SK-N-SH treated with all-trans-retinoic acid at 6 μM for 48 hours (cell line): Measurements from ENCODE around the gene IQSEC1.
A peak's percentile ranks its signal among the peaks of the same experiment; 100 is the strongest.

Source experiments
- ATAC-seq: fragments of 200-7000 bp; cut with Tn5 transposase; 3 replicates; pipeline ENCODE4 v1.9.1; 2020; ENCODE audit warnings: mild to moderate bottlenecking, moderate library complexity
- ARNTL ChIP-seq: fragments of 450-650 bp; formaldehyde crosslinking; IDR thresholded peaks from 2 replicates; pipeline ENCODE4 v1.5.0; 2020; ENCODE audit warnings: low read depth, mild to moderate bottlenecking, moderate library complexity, borderline replicate concordance
- BACH2 ChIP-seq: fragments of 250-450 bp; sonication (Bioruptor Pico); IDR thresholded peaks from 2 replicates; pipeline ENCODE4 v1.9.0; 2021; ENCODE audit warnings: mild to moderate bottlenecking, borderline replicate concordance
- ESRRG ChIP-seq: fragments of 250-450 bp; sonication (Bioruptor Pico); IDR thresholded peaks from 2 replicates; pipeline ENCODE4 v1.6.1; 2021; ENCODE audit warnings: mild to moderate bottlenecking
- GLIS3 ChIP-seq: fragments of 250-450 bp; sonication (Bioruptor Pico); IDR thresholded peaks from 2 replicates; pipeline ENCODE4 v1.5.0; 2020; ENCODE audit warnings: mild to moderate bottlenecking, moderate library complexity
- ISL1 ChIP-seq: fragments of 250-450 bp; sonication (Bioruptor Pico); IDR thresholded peaks from 2 replicates; pipeline ENCODE4 v2.1.2; 2022; ENCODE audit warnings: mild to moderate bottlenecking, moderate library complexity
- OSR1 ChIP-seq: fragments of 250-450 bp; sonication (Bioruptor Pico); IDR thresholded peaks from 2 replicates; pipeline ENCODE4 v1.8.0; 2022; ENCODE audit warnings: moderate library complexity, mild to moderate bottlenecking, inconsistent platforms
- PPARA ChIP-seq: fragments of 250-450 bp; sonication (Bioruptor Pico); IDR thresholded peaks from 2 replicates; pipeline ENCODE4 v1.5.0; 2020; ENCODE audit warnings: mild to moderate bottlenecking, borderline replicate concordance
- RARB ChIP-seq: fragments of 250-450 bp; sonication (Bioruptor Pico); IDR thresholded peaks from 2 replicates; pipeline ENCODE4 v1.8.0; 2021; ENCODE audit warnings: mild to moderate bottlenecking, moderate library complexity
- SNAI2 ChIP-seq: fragments of 250-450 bp; sonication (Bioruptor Pico); IDR thresholded peaks from 2 replicates; pipeline ENCODE4 v1.5.0; 2020; ENCODE audit warnings: mild to moderate bottlenecking, moderate library complexity
- TCF4 ChIP-seq: fragments of 250-450 bp; sonication (Bioruptor Pico); IDR thresholded peaks from 2 replicates; pipeline ENCODE4 v1.8.0; 2021; ENCODE audit warnings: mild to moderate bottlenecking, moderate library complexity, borderline replicate concordance
- TOX ChIP-seq: fragments of 250-450 bp; sonication (Bioruptor Pico); IDR thresholded peaks from 2 replicates; pipeline ENCODE4 v1.8.0; 2021; ENCODE audit warnings: mild to moderate bottlenecking, moderate library complexity, borderline replicate concordance
- TSHZ2 ChIP-seq: fragments of 250-450 bp; sonication (Bioruptor Pico); IDR thresholded peaks from 2 replicates; pipeline ENCODE4 v1.5.0; 2020; ENCODE audit warnings: mild to moderate bottlenecking, moderate library complexity
- ZC3H10 ChIP-seq: fragments of 250-450 bp; sonication (Bioruptor Pico); IDR thresholded peaks from 2 replicates; pipeline ENCODE4 v1.5.1; 2021; ENCODE audit warnings: mild to moderate bottlenecking, moderate library complexity
- ZFP3 ChIP-seq: fragments of 250-450 bp; sonication (Bioruptor Pico); IDR thresholded peaks from 2 replicates; pipeline ENCODE4 v1.5.0; 2020; ENCODE audit warnings: mild to moderate bottlenecking, moderate library complexity
- ZFP30 ChIP-seq: fragments of 450-650 bp; formaldehyde crosslinking; IDR thresholded peaks from 2 replicates; pipeline ENCODE4 v1.5.0; 2022; ENCODE audit warnings: mild to moderate bottlenecking, moderate library complexity
- ZNF565 ChIP-seq: fragments of 450-650 bp; formaldehyde crosslinking; conservative IDR thresholded peaks from 2 replicates; pipeline ENCODE4 v1.5.0; 2020; ENCODE audit warnings: low read depth, mild to moderate bottlenecking, moderate library complexity
- ZNF70 ChIP-seq: fragments of 450-650 bp; formaldehyde crosslinking; IDR thresholded peaks from 2 replicates; pipeline ENCODE4 v1.5.0; 2020; ENCODE audit warnings: mild to moderate bottlenecking, moderate library complexity
- TF ChIP-seq, protein P1 (sequence below): fragments of 250-450 bp; sonication (Bioruptor Pico); IDR thresholded peaks from 2 replicates; pipeline ENCODE4 v1.8.0; 2020; ENCODE audit warnings: mild to moderate bottlenecking, moderate library complexity, borderline replicate concordance
- TF ChIP-seq, protein P2 (sequence below): fragments of 250-450 bp; sonication (Bioruptor Pico); IDR thresholded peaks from 2 replicates; pipeline ENCODE4 v1.5.1; 2020; ENCODE audit warnings: low read depth, mild to moderate bottlenecking, moderate library complexity
- TF ChIP-seq, protein P3 (sequence below): fragments of 250-450 bp; sonication (Bioruptor Pico); IDR thresholded peaks from 2 replicates; pipeline ENCODE4 v1.5.1; 2021; ENCODE audit warnings: mild to moderate bottlenecking, moderate library complexity
- TF ChIP-seq, protein P4 (sequence below): fragments of 250-450 bp; sonication (Bioruptor Pico); IDR thresholded peaks from 2 replicates; pipeline ENCODE4 v1.8.0; 2021; ENCODE audit warnings: low read depth, mild to moderate bottlenecking, moderate library complexity, borderline replicate concordance

Gene IQSEC1

GRCh38 chr3:13050446-13050845 is 22.8 kb downstream of the IQSEC1 start:
- TF ChIP-seq ZFP3 (CRISPR knock-in tag) (no peak), ZC3H10 (CRISPR knock-in tag) (no peak), ARNTL (CRISPR knock-in tag) (no peak), ZFP30 (CRISPR knock-in tag) (no peak), PPARA (CRISPR knock-in tag) (no peak), OSR1 (no peak), ISL1 (CRISPR knock-in tag) (no peak), SNAI2 (CRISPR knock-in tag) (no peak), ZNF565 (no peak), TOX (CRISPR knock-in tag) (no peak), TSHZ2 (CRISPR knock-in tag) (no peak), ZNF70 (CRISPR knock-in tag) (no peak), BACH2 (CRISPR knock-in tag) (no peak), ESRRG (CRISPR knock-in tag) (no peak), GLIS3 (no peak)
- TF ChIP-seq, protein P1, sequence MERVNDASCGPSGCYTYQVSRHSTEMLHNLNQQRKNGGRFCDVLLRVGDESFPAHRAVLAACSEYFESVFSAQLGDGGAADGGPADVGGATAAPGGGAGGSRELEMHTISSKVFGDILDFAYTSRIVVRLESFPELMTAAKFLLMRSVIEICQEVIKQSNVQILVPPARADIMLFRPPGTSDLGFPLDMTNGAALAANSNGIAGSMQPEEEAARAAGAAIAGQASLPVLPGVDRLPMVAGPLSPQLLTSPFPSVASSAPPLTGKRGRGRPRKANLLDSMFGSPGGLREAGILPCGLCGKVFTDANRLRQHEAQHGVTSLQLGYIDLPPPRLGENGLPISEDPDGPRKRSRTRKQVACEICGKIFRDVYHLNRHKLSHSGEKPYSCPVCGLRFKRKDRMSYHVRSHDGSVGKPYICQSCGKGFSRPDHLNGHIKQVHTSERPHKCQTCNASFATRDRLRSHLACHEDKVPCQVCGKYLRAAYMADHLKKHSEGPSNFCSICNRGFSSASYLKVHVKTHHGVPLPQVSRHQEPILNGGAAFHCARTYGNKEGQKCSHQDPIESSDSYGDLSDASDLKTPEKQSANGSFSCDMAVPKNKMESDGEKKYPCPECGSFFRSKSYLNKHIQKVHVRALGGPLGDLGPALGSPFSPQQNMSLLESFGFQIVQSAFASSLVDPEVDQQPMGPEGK (CRISPR knock-in tag), result no peak
- TF ChIP-seq, protein P2, sequence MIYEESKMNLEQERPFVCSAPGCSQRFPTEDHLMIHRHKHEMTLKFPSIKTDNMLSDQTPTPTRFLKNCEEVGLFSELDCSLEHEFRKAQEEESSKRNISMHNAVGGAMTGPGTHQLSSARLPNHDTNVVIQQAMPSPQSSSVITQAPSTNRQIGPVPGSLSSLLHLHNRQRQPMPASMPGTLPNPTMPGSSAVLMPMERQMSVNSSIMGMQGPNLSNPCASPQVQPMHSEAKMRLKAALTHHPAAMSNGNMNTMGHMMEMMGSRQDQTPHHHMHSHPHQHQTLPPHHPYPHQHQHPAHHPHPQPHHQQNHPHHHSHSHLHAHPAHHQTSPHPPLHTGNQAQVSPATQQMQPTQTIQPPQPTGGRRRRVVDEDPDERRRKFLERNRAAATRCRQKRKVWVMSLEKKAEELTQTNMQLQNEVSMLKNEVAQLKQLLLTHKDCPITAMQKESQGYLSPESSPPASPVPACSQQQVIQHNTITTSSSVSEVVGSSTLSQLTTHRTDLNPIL (CRISPR knock-in tag), result no peak
- TF ChIP-seq, protein P3, sequence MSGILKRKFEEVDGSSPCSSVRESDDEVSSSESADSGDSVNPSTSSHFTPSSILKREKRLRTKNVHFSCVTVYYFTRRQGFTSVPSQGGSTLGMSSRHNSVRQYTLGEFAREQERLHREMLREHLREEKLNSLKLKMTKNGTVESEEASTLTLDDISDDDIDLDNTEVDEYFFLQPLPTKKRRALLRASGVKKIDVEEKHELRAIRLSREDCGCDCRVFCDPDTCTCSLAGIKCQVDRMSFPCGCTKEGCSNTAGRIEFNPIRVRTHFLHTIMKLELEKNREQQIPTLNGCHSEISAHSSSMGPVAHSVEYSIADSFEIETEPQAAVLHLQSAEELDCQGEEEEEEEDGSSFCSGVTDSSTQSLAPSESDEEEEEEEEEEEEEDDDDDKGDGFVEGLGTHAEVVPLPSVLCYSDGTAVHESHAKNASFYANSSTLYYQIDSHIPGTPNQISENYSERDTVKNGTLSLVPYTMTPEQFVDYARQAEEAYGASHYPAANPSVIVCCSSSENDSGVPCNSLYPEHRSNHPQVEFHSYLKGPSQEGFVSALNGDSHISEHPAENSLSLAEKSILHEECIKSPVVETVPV (CRISPR knock-in tag), result no peak
- TF ChIP-seq, protein P4, sequence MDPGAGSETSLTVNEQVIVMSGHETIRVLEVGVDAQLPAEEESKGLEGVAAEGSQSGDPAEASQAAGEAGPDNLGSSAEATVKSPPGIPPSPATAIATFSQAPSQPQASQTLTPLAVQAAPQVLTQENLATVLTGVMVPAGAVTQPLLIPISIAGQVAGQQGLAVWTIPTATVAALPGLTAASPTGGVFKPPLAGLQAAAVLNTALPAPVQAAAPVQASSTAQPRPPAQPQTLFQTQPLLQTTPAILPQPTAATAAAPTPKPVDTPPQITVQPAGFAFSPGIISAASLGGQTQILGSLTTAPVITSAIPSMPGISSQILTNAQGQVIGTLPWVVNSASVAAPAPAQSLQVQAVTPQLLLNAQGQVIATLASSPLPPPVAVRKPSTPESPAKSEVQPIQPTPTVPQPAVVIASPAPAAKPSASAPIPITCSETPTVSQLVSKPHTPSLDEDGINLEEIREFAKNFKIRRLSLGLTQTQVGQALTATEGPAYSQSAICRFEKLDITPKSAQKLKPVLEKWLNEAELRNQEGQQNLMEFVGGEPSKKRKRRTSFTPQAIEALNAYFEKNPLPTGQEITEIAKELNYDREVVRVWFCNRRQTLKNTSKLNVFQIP (CRISPR knock-in tag), result no peak
- no peak for ATAC-seq

DNA sequence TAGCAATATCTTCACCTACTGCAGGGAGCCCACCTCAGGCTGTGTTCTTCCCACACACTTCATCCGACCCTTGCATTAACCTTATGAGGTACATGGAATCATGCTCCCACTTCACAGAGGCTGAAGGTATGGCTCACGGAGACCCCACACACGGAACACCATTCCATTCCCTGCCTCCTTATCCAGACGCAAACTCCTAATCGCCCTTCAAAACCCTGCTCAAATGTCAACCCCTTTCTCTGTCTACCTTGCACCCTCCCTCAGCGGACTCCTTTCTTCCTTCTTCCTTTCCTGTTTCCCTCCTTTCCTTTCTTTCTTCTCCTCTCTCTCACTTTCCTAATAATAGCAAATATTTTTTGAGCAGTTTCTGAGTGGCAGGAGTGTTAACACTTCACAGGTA is 23.8 kb downstream of the IQSEC1 start:
- TF ChIP-seq RARB (no peak), ZFP3 (CRISPR knock-in tag) (peak; percentile 85)
- TF ChIP-seq, all 23 proteins: peak for 1
- ATAC-seq, result no peak

GRCh38 chr3:13047296-13048165 is 25.7 kb downstream of the IQSEC1 start:
- ATAC-seq, result no peak
- TF ChIP-seq ISL1 (CRISPR knock-in tag) (no peak), TSHZ2 (CRISPR knock-in tag) (no peak), TCF4 (no peak)
- TF ChIP-seq, protein P3 (CRISPR knock-in tag), result no peak
- TF ChIP-seq, protein P1 (CRISPR knock-in tag), result no peak
